Measurements from ENCODE around the gene SIGLEC12.

DNA sequence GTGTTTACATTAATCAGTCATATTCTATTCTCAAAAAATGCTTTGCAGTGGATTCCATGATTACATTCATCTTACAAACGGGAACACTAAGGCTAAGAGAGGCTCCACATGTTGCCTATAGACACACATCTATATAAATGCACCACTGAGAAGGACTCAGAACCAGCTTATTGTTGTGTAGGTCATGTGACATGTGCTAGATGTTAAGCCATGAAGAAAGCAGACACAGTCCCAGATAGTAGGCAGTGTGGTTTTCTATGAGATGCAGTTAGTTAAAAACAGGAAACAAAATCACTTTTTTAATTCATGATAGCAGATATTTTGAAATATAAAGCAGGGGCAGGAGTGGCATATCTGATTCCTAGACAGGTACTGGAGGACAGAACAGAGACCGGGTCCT is 19.1 kb upstream of the SIGLEC12 start:
- TF ChIP-seq, protein P1, sequence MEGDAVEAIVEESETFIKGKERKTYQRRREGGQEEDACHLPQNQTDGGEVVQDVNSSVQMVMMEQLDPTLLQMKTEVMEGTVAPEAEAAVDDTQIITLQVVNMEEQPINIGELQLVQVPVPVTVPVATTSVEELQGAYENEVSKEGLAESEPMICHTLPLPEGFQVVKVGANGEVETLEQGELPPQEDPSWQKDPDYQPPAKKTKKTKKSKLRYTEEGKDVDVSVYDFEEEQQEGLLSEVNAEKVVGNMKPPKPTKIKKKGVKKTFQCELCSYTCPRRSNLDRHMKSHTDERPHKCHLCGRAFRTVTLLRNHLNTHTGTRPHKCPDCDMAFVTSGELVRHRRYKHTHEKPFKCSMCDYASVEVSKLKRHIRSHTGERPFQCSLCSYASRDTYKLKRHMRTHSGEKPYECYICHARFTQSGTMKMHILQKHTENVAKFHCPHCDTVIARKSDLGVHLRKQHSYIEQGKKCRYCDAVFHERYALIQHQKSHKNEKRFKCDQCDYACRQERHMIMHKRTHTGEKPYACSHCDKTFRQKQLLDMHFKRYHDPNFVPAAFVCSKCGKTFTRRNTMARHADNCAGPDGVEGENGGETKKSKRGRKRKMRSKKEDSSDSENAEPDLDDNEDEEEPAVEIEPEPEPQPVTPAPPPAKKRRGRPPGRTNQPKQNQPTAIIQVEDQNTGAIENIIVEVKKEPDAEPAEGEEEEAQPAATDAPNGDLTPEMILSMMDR (IDR thresholded peaks at IDR 0.05): no peak
- no peak for TF ChIP-seq POLR2A (IDR thresholded peaks at IDR 0.05)
- TF ChIP-seq POLR2AphosphoS5 (IDR thresholded peaks at IDR 0.05): no peak

All from prostate gland (tissue), 2 donors.